T-cell (primary cell): ENCODE measurements around the gene CNTNAP2. TPM values are rescaled to one million over a fixed set of nuclear protein-coding genes. Genes with fewer than 3 reads are reported as not detected.

Source experiments
- ATAC-seq, 4 experiments: fragments of 200-7000 bp in 3 of 4; fragments of 150-1000 bp in 1 of 4; cut with Tn5 transposase; replicated peaks in 1 of 4; 1 replicate in 3 of 4; 2 replicates in 1 of 4; pipeline ENCODE4 v1.10.0; 2021; ENCODE audit warnings: moderate library complexity in 3 of 4, mild to moderate bottlenecking in 2 of 4, moderate number of reproducible peaks in 1 of 4
- CTCF ChIA-PET, 2 donors: fragments of 300-600 bp; sonication (Branson Sonifier 250); formaldehyde crosslinking; loops; one replicate each; lab custom pipeline; 2022; ENCODE audit warnings: antibody characterized with exemption in 2 of 2; lab: Charles Lee
- POLR2A ChIA-PET, 2 donors: fragments of 300-600 bp; sonication (Branson Sonifier 250); formaldehyde crosslinking; loops; one replicate each; lab custom pipeline; 2022; ENCODE audit warnings: antibody characterized with exemption in 2 of 2; lab: Charles Lee
- DNase-seq, 35 experiments: peaks; one replicate each; pipeline versions ENCODE4 v3.0.0 to v3.0.0-alpha.2; 2013 to 2023
- H3K27ac ChIP-seq: one replicate; pipeline ENCODE4 v1.5.1; 2013; ENCODE audit warnings: low read length
- H3K27me3 ChIP-seq, 2 experiments: replicated peaks in 1 of 2; 1 replicate in 1 of 2; 2 replicates in 1 of 2; pipeline versions ENCODE4 v1.6.1 to v1.7.0; 2013; ENCODE audit warnings: low read length in 1 of 2, mixed read lengths in 1 of 2; ENCODE audit not compliant: control insufficient read depth in 2 of 2, insufficient read depth in 2 of 2; ENCODE audit errors: extremely low read depth in 1 of 2
- H3K36me3 ChIP-seq, 2 donors: 1 replicate in 1 of 2; 2 replicates in 1 of 2; pipeline versions ENCODE4 v1.6.1 to v1.7.0; 2013; ENCODE audit warnings: low read length in 1 of 2; ENCODE audit not compliant: control insufficient read depth in 2 of 2, insufficient read depth in 1 of 2; ENCODE audit errors: extremely low read depth in 1 of 2
- H3K4me1 ChIP-seq, 2 experiments: 1 replicate in 1 of 2; 2 replicates in 1 of 2; pipeline versions ENCODE4 v1.6.1 to v1.7.0; 2013; ENCODE audit warnings: low read length in 2 of 2, mixed read lengths in 1 of 2; ENCODE audit not compliant: insufficient read depth in 2 of 2, control insufficient read depth in 1 of 2; ENCODE audit errors: extremely low read depth in 1 of 2
- H3K4me3 ChIP-seq, 2 donors: 1 replicate in 1 of 2; 2 replicates in 1 of 2; pipeline versions ENCODE4 v1.5.1 to v1.7.0; 2013; ENCODE audit warnings: mild to moderate bottlenecking in 2 of 2, low read length in 1 of 2, moderate library complexity in 1 of 2; ENCODE audit not compliant: control insufficient read depth in 1 of 2; ENCODE audit errors: extremely low read depth in 1 of 2
- H3K9me3 ChIP-seq: 2 replicates; pipeline ENCODE4 v1.7.0; 2013
- H3K27ac Mint-ChIP-seq, 2 donors: one replicate each; pipeline ENCODE4 v1.8.0; 2020 to 2021; ENCODE audit warnings: mild to moderate bottlenecking in 2 of 2, mixed read lengths in 2 of 2
- H3K27me3 Mint-ChIP-seq, 2 donors: one replicate each; pipeline ENCODE4 v1.8.0; 2021 to 2022; ENCODE audit warnings: mixed read lengths in 2 of 2
- H3K36me3 Mint-ChIP-seq: one replicate; pipeline ENCODE4 v1.8.0; 2021; ENCODE audit warnings: mixed read lengths
- H3K4me1 Mint-ChIP-seq, 3 donors: one replicate each; pipeline ENCODE4 v1.8.0; 2020 to 2022; ENCODE audit warnings: mixed read lengths in 3 of 3, mild to moderate bottlenecking in 1 of 3
- H3K4me3 Mint-ChIP-seq, 3 donors: one replicate each; pipeline ENCODE4 v1.8.0; 2020 to 2022; ENCODE audit warnings: mild to moderate bottlenecking in 3 of 3, mixed read lengths in 3 of 3, moderate library complexity in 3 of 3
- H3K9me3 Mint-ChIP-seq, 3 donors: one replicate each; pipeline ENCODE4 v1.8.0; 2020 to 2022; ENCODE audit warnings: mixed read lengths in 3 of 3
- WGBS: methylation state at CpG from one replicate; pipeline ENCODE4 v1.1.5; 2013; ENCODE audit warnings: missing lambda C conversion rate; ENCODE audit not compliant: insufficient coverage; 5-methylcytosine and 5-hydroxymethylcytosine counted together
- total RNA-seq, 35 experiments: library from RNA in 6 of 35; stranded (reverse) in 6 of 35; fragments of 120-200 nt in 1 of 35; gene quantifications; one replicate each; pipeline versions ENCODE4 v1.2.1 to v1.2.4 and lab custom pipeline; 2013 to 2026

CNTNAP2 gene
- total RNA-seq, 5 donors from 2014 or later (not counting 1 experiment from before 2014, with no cell fraction given): 0.15 to 0.72 (median 0.21) TPM

GRCh38 chr7:147412782-147413556, 1296.4 kb downstream of the CNTNAP2 start:
- H3K4me3 Mint-ChIP-seq: no peak overlapping the region
- DNase-seq (no peak), ATAC-seq (no peak)
- no peaks in the 10 kb centered on the region for H3K36me3 Mint-ChIP-seq
- H3K36me3 ChIP-seq: no peaks in the 10 kb centered on the region
- H3K4me1 Mint-ChIP-seq: no peaks in the 10 kb centered on the region
- H3K4me1 ChIP-seq: no peaks in the 10 kb centered on the region
- peaks cover 21 to 26% (median 23%) of the 10 kb centered on the region in 3 donors for H3K9me3 Mint-ChIP-seq
- no peak overlapping the region for H3K27ac ChIP-seq
- no peak overlapping the region for H3K4me3 ChIP-seq
- ChIA-PET CTCF (no interaction called here), POLR2A (no interaction called here)
- no peaks in the 10 kb centered on the region for H3K9me3 ChIP-seq
- H3K27me3 Mint-ChIP-seq: no peaks in the 10 kb centered on the region
- WGBS: 50% methylated on average over 1 of the region's 8 CpGs
- no peak overlapping the region for H3K27ac Mint-ChIP-seq
- H3K27me3 ChIP-seq: no peaks in the 10 kb centered on the region

- H3K4me3 Mint-ChIP-seq: no peak overlapping the region
- H3K27ac Mint-ChIP-seq: no peak overlapping the region
- no peaks in the 10 kb centered on the region for H3K36me3 ChIP-seq
- ATAC-seq (no peak), DNase-seq (no peak)
- ChIA-PET CTCF (no interaction called here), POLR2A (no interaction called here)
- H3K27me3 ChIP-seq: no peaks in the 10 kb centered on the region
- H3K9me3 Mint-ChIP-seq: peaks cover 20 to 23% (median 22%) of the 10 kb centered on the region in 3 donors
- no peaks in the 10 kb centered on the region for H3K36me3 Mint-ChIP-seq
- H3K4me3 ChIP-seq: no peak overlapping the region
- H3K9me3 ChIP-seq: no peaks in the 10 kb centered on the region
- no peaks in the 10 kb centered on the region for H3K4me1 Mint-ChIP-seq
- no peaks in the 10 kb centered on the region for H3K27me3 Mint-ChIP-seq
- H3K4me1 ChIP-seq: no peaks in the 10 kb centered on the region
- H3K27ac ChIP-seq: no peak overlapping the region
These were observed 1296.9 kb downstream of the CNTNAP2 start for GRCh38 chr7:147413557-147413870.

- Histone ChIP-seq H3K9me3 (no peaks in the 10 kb centered on the region), H3K4me3 (no peak overlapping the region), H3K4me1 (no peaks in the 10 kb centered on the region), H3K27me3 (no peaks in the 10 kb centered on the region), H3K36me3 (no peaks in the 10 kb centered on the region), H3K27ac (no peak overlapping the region)
- Mint-ChIP-seq H3K4me1 (no peaks in the 10 kb centered on the region), H3K9me3 (peaks cover 11 to 17% (median 13%) of the 10 kb centered on the region in 3 donors), H3K27me3 (no peaks in the 10 kb centered on the region), H3K27ac (no peak overlapping the region), H3K36me3 (no peaks in the 10 kb centered on the region), H3K4me3 (no peak overlapping the region)
- no peak for ATAC-seq
- WGBS: 100% methylated on average over 1 of the region's 1 CpG
- CTCF ChIA-PET: interaction anchor here in 1 of 2 donors (0.6 kb wide), 1 partner anchor 23 kb away, joined by 3 read pairs; no protein-coding TSS in a partner anchor
- POLR2A ChIA-PET: no interaction called here
- no peak for DNase-seq
These were observed 1299.4 kb downstream of the CNTNAP2 start for GRCh38 chr7:147415991-147416390.

- H3K4me3 ChIP-seq: no peak overlapping the region
- Mint-ChIP-seq H3K27ac (no peak overlapping the region), H3K27me3 (no peaks in the 10 kb centered on the region), H3K9me3 (peaks cover 4 to 13% (median 10%) of the 10 kb centered on the region in 3 donors), H3K4me1 (no peaks in the 10 kb centered on the region), H3K36me3 (no peaks in the 10 kb centered on the region), H3K4me3 (no peak overlapping the region)
- ATAC-seq (no peak), DNase-seq (no peak)
- no peaks in the 10 kb centered on the region for H3K27me3 ChIP-seq
- no peaks in the 10 kb centered on the region for H3K4me1 ChIP-seq
- WGBS: no CpG with 5 or more reads among the region's 3 CpGs
- CTCF ChIA-PET: no interaction called here
- H3K36me3 ChIP-seq: no peaks in the 10 kb centered on the region
- no peak overlapping the region for H3K27ac ChIP-seq
- no peaks in the 10 kb centered on the region for H3K9me3 ChIP-seq
- POLR2A ChIA-PET: no interaction called here
These were observed 1302.4 kb downstream of the CNTNAP2 start for GRCh38 chr7:147418966-147419365.

- WGBS: 70% methylated on average over 1 of the region's 1 CpG
- H3K9me3 ChIP-seq: no peaks in the 10 kb centered on the region
- H3K27me3 ChIP-seq: no peaks in the 10 kb centered on the region
- no peaks in the 10 kb centered on the region for H3K4me1 ChIP-seq
- no peak overlapping the region for H3K4me3 Mint-ChIP-seq
- H3K4me1 Mint-ChIP-seq: no peaks in the 10 kb centered on the region
- peaks cover 0 to 9% (median 7%) of the 10 kb centered on the region in 3 donors for H3K9me3 Mint-ChIP-seq
- ATAC-seq (no peak), DNase-seq (no peak)
- H3K27ac Mint-ChIP-seq: no peak overlapping the region
- POLR2A ChIA-PET: no interaction called here
- H3K36me3 ChIP-seq: no peaks in the 10 kb centered on the region
- CTCF ChIA-PET: no interaction called here
- no peaks in the 10 kb centered on the region for H3K27me3 Mint-ChIP-seq
- no peak overlapping the region for H3K27ac ChIP-seq
- no peak overlapping the region for H3K4me3 ChIP-seq
- no peaks in the 10 kb centered on the region for H3K36me3 Mint-ChIP-seq
These were observed 1307.3 kb downstream of the CNTNAP2 start for GRCh38 chr7:147423875-147424274.

- peaks cover 7 to 22% (median 20%) of the 10 kb centered on the region in 3 donors for H3K9me3 Mint-ChIP-seq
- Histone ChIP-seq H3K27ac (no peak overlapping the region), H3K4me3 (no peak overlapping the region), H3K4me1 (no peaks in the 10 kb centered on the region), H3K36me3 (no peaks in the 10 kb centered on the region), H3K9me3 (no peaks in the 10 kb centered on the region), H3K27me3 (no peaks in the 10 kb centered on the region)
- H3K27ac Mint-ChIP-seq: no peak overlapping the region
- H3K36me3 Mint-ChIP-seq: no peaks in the 10 kb centered on the region
- WGBS: no CpG with 5 or more reads among the region's 1 CpG
- ATAC-seq (no peak), DNase-seq (no peak)
- ChIA-PET POLR2A (no interaction called here), CTCF (no interaction called here)
- H3K27me3 Mint-ChIP-seq: no peaks in the 10 kb centered on the region
- no peak overlapping the region for H3K4me3 Mint-ChIP-seq
- H3K4me1 Mint-ChIP-seq: no peaks in the 10 kb centered on the region
These were observed 1311.5 kb downstream of the CNTNAP2 start for GRCh38 chr7:147428075-147428474.
